Skeletal muscle satellite cell (primary cell): ENCODE data around the gene CDX1.
"Not testable (repeated sequence)": the region's sequence is repeated elsewhere in the genome, so short reads cannot be mapped to it uniquely, and the experiment has no call there.

Source experiments
- H3K27me3 ChIP-seq: 2 replicates; pipeline ENCODE4 v1.7.0; 2013; ENCODE audit warnings: low read length; ENCODE audit not compliant: control insufficient read depth, insufficient read depth
- H3K36me3 ChIP-seq: 2 replicates; pipeline ENCODE4 v1.7.0; 2013; ENCODE audit warnings: mild to moderate bottlenecking, control low read depth, low read length; ENCODE audit not compliant: insufficient read depth
- H3K4me1 ChIP-seq: 2 replicates; pipeline ENCODE4 v1.7.0; 2013; ENCODE audit warnings: low read length; ENCODE audit not compliant: control insufficient read depth, insufficient read depth
- H3K4me2 ChIP-seq: 2 replicates; pipeline ENCODE4 v1.7.0; 2013; ENCODE audit warnings: mild to moderate bottlenecking, low read length
- H3K4me3 ChIP-seq: 2 replicates; pipeline ENCODE4 v1.7.0; 2013; ENCODE audit warnings: low read length
- H3K9ac ChIP-seq: 2 replicates; pipeline ENCODE4 v1.7.0; 2013; ENCODE audit warnings: mild to moderate bottlenecking, low read depth, low read length, moderate library complexity
- H3K9me3 ChIP-seq: replicated peaks from 2 replicates; pipeline ENCODE4 v1.7.0; 2013; ENCODE audit warnings: mild to moderate bottlenecking, control low read depth, low read length

Gene CDX1

DNA sequence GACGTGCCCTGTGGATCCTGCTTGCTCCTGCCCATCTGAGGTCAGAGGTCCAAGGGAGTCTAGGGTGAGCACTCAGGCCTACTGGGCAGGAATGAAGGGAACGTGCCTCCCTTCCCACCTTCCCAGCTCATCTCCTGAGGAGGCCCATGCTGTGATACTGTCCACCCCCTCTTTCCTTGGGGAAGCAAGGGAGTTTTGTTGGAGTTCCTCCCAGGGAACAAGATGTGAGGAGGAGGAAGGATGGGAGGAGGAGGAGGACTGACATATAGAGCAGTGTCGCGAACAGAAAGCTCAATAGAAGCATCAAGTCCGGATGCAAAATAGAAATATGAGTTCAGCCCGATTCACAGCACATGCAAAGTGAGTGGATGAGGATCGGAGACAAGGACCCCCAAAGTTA, 64.3 kb downstream of the CDX1 start:
- Histone ChIP-seq H3K4me3 (no peak overlapping the region), H3K9me3 (no peaks in the 10 kb centered on the region), H3K36me3 (no peaks in the 10 kb centered on the region), H3K4me1 (no peaks in the 10 kb centered on the region), H3K27me3 (no peaks in the 10 kb centered on the region), H3K4me2 (no peak overlapping the region), H3K9ac (no peak overlapping the region)

DNA sequence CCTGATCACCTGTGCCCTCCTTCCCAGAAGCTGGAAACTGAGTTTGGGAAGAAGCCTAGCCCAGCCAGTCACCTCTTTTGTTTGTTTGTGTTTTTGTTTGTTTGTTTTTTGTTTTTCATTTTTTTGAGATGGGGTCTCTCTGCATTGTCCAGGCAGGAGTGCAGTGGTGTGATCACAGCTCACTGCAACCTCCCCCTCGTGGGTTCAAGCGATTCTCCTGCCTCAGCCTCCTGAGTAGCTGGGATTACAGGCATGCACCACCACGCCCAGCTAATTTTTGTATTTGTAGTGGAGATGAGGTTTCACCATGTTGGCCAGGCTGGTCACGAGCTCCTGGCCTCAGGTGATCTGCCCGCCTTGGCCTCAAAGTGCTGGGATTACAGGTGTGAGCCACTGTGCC, 67.1 kb downstream of the CDX1 start:
- H3K4me1 ChIP-seq, H3K27me3 ChIP-seq, H3K9me3 ChIP-seq, H3K9ac ChIP-seq, H3K36me3 ChIP-seq, H3K4me2 ChIP-seq, H3K4me3 ChIP-seq: not testable (repeated sequence)
